Measurements from ENCODE around the gene CCDC12. TPM values are rescaled to one million over a fixed set of nuclear protein-coding genes. Genes with fewer than 3 reads are reported as not detected.
A peak's percentile ranks its signal among the peaks of the same experiment; 100 is the strongest.

CCDC12 gene
- total and polyA plus RNA-seq, 9 of the 15 experiments (the other 6 are each of a cell fraction or from before 2014, with no cell fraction given) = 8.9 to 201 (median 86.9) TPM

DNA sequence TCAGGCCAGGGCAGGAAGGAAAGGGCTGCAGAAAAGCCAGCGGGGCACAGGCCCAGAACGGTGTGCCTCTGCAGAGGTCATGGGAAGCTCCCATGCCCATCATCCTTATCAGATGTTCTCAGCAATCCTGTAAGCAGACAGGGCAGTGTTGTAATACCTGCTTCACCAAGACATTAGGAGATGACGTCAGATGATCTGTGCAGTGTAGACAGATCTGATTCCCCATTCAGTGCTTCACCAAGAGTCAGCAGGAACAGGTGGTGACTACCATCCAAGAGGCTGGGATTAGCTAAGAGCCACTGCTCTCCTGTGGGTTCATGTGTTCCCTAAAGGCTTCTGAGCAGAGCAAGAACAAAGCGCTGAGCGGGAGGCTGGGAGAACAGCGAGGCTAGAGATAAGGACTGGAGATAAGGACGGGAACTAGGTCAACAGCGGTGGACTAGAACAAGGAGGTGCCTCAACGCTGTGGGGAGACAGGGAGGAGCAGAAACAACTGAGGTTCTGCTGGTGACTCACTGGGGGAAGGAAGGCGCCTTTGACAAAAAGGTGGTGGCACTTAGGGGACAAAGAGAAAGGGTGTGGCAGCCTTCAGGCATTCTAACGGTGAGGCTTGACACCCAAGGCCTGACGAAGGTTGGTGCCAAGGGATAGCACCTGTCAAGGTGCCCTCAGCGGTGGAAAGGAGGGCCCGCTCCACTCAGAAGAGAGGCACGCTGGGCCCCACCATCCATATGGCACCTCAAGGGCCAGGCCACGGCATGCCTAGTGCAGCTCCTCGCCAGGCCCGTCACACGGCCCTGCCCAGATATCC lies 28.4 kb downstream of the CCDC12 start (continued):
- TF ChIP-seq NFATC3 (IDR thresholded peaks at IDR 0.05) (no peak), ZNF57 (CRISPR knock-in tag; IDR thresholded peaks at IDR 0.05) (no peak), ZNF318 (IDR thresholded peaks at IDR 0.05; ENCODE audit: borderline replicate concordance in 1 of 2, low read depth in 1 of 2) (peak in 1 of 2 experiments; percentile 83; a peak in 2 of 4 replicates), RFX5 (IDR thresholded peaks at IDR 0.05; ENCODE audit: low read depth, low read length) (no peak), TAF15 (IDR thresholded peaks at IDR 0.05; ENCODE audit: low read depth, low read length) (no peak), MYBL2 (IDR thresholded peaks at IDR 0.05; ENCODE audit: low read depth) (no peak), MYBL2 (CRISPR knock-in tag; IDR thresholded peaks at IDR 0.05; ENCODE audit: borderline replicate concordance) (no peak), FUS (optimal IDR thresholded peaks at IDR 0.05; ENCODE audit: low read depth, low read length) (no peak), ZNF253 (CRISPR knock-in tag; conservative IDR thresholded peaks at IDR 0.05) (no peak), KLF16 (IDR thresholded peaks at IDR 0.05) (no peak), THRA (IDR thresholded peaks at IDR 0.05) (no peak), ZSCAN29 (IDR thresholded peaks at IDR 0.05) (peak; percentile 90)
- TF ChIP-seq, protein P1, sequence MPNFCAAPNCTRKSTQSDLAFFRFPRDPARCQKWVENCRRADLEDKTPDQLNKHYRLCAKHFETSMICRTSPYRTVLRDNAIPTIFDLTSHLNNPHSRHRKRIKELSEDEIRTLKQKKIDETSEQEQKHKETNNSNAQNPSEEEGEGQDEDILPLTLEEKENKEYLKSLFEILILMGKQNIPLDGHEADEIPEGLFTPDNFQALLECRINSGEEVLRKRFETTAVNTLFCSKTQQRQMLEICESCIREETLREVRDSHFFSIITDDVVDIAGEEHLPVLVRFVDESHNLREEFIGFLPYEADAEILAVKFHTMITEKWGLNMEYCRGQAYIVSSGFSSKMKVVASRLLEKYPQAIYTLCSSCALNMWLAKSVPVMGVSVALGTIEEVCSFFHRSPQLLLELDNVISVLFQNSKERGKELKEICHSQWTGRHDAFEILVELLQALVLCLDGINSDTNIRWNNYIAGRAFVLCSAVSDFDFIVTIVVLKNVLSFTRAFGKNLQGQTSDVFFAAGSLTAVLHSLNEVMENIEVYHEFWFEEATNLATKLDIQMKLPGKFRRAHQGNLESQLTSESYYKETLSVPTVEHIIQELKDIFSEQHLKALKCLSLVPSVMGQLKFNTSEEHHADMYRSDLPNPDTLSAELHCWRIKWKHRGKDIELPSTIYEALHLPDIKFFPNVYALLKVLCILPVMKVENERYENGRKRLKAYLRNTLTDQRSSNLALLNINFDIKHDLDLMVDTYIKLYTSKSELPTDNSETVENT (CRISPR knock-in tag; IDR thresholded peaks at IDR 0.05) = 0 out of 2 replicates have a peak, but pooled peaks have one; percentile 43
- TF ChIP-seq, protein P2, sequence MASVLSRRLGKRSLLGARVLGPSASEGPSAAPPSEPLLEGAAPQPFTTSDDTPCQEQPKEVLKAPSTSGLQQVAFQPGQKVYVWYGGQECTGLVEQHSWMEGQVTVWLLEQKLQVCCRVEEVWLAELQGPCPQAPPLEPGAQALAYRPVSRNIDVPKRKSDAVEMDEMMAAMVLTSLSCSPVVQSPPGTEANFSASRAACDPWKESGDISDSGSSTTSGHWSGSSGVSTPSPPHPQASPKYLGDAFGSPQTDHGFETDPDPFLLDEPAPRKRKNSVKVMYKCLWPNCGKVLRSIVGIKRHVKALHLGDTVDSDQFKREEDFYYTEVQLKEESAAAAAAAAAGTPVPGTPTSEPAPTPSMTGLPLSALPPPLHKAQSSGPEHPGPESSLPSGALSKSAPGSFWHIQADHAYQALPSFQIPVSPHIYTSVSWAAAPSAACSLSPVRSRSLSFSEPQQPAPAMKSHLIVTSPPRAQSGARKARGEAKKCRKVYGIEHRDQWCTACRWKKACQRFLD (CRISPR knock-in tag; IDR thresholded peaks at IDR 0.05) = 0 out of 2 replicates have a peak, but pooled peaks have one; percentile 13
